ENCODE measurements around the gene IGSF9.

IGSF9 gene

DNA sequence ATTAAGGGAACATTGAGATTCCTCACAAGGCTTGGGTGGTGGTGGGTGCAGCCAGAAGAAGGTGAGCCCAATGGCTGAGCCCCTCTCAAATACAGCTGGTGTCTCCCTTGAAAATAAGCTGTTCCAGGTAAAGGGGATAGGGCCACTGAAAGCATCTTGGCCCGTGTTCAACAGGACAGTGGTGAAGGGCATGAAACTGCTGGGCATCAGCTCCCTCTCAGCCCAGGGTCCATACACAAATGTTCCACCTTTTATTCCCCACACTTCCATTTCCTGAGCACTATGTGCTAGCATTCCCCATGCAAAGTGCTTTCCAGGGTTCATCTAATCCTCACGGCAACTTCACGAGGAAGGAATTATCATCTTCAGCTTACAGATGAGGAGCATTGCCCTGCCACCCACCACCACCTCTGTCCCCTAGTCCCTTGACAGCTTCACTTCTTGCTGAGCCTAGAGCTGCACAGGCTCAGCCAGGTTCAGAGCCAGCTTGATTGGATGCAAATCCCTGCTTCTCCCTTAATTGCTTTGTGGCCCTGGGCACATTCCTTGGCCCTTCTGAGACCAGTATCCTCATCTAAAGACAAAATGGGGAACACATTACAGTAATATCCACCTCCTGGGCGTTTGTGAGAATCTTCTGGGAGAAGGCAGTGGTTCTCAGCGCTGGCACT, 29.7 kb downstream of the IGSF9 start:
- TF ChIP-seq EZH2 (IDR thresholded peaks at IDR 0.05; ENCODE audit: borderline replicate concordance, low read length): no peak
- TF ChIP-seq, protein P1, sequence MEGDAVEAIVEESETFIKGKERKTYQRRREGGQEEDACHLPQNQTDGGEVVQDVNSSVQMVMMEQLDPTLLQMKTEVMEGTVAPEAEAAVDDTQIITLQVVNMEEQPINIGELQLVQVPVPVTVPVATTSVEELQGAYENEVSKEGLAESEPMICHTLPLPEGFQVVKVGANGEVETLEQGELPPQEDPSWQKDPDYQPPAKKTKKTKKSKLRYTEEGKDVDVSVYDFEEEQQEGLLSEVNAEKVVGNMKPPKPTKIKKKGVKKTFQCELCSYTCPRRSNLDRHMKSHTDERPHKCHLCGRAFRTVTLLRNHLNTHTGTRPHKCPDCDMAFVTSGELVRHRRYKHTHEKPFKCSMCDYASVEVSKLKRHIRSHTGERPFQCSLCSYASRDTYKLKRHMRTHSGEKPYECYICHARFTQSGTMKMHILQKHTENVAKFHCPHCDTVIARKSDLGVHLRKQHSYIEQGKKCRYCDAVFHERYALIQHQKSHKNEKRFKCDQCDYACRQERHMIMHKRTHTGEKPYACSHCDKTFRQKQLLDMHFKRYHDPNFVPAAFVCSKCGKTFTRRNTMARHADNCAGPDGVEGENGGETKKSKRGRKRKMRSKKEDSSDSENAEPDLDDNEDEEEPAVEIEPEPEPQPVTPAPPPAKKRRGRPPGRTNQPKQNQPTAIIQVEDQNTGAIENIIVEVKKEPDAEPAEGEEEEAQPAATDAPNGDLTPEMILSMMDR (IDR thresholded peaks at IDR 0.05; ENCODE audit: low read length): no peak
- Histone ChIP-seq H2AFZ (ENCODE audit: low read length) (no peak overlapping the region), H3K9me3 (ENCODE audit: low read length) (no peaks in the 10 kb centered on the region), H3F3A (ENCODE audit: insufficient read depth, low read length) (no peaks in the 10 kb centered on the region), H3K27me3 (ENCODE audit: insufficient read depth, low read length) (no peaks in the 10 kb centered on the region), H3K79me2 (ENCODE audit: insufficient read depth, low read length) (no peaks in the 10 kb centered on the region), H3K9me2 (ENCODE audit: low read depth, low read length) (no peaks in the 10 kb centered on the region), H4K20me1 (ENCODE audit: insufficient read depth, low read length) (no peaks in the 10 kb centered on the region), H3K4me1 (ENCODE audit: insufficient read depth, low read length, severe bottlenecking) (peaks cover 12% of the 10 kb centered on the region), H3K36me3 (ENCODE audit: insufficient read depth, low read length) (peaks cover 29% of the 10 kb centered on the region; the same call in 1 of the 2 replicates), H3K4me2 (ENCODE audit: low read length) (no peak overlapping the region), H3K27ac (ENCODE audit: low read depth, low read length, poor library complexity, severe bottlenecking) (no peak overlapping the region), H3K4me3 (ENCODE audit: low read depth, low read length, poor library complexity, severe bottlenecking) (no peak overlapping the region), H3K9ac (ENCODE audit: low read length) (no peak overlapping the region)

DNA sequence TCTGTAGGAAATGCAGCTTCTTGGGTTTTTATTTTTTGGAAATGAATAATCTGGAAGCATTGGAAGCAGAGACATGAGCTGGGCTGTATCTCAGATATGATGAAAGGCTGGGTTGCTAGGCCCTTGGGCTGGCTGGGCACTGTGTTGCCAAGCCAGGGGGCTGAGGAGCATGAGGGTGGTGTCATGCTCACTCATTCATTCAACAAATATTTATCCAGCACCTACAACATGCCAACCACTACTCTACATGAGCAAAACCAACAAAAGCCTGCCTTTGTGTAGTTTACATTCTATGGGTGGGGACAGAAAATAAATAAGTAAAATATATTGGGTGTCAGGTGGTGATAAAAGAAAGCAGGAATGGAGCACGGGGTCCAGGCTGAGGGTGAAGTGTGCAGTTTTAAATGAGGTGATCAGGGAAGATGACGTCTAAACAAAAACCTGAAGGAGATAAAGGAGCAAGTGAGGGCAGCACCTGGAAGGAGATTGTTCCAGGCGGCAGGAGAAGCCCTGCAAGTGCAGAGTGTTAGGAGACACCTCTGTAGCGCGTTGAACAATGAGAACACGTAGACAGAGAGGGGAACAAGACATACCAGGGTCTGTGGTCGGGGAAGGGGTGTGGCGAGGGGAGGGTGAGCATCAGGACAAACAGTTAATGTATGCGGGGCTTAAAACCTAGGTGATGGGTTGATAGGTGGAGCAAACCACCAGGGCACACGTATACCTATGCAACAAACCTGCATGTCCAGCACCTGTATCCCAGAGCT, 31.0 kb downstream of the IGSF9 start:
- Histone ChIP-seq H4K20me1 (ENCODE audit: insufficient read depth, low read length) (no peaks in the 10 kb centered on the region), H3K4me2 (ENCODE audit: low read length) (no peak overlapping the region), H3K79me2 (ENCODE audit: insufficient read depth, low read length) (no peaks in the 10 kb centered on the region), H3K4me3 (ENCODE audit: low read depth, low read length, poor library complexity, severe bottlenecking) (no peak overlapping the region), H3K27ac (ENCODE audit: low read depth, low read length, poor library complexity, severe bottlenecking) (no peak overlapping the region), H3K9me2 (ENCODE audit: low read depth, low read length) (no peaks in the 10 kb centered on the region), H3K36me3 (ENCODE audit: insufficient read depth, low read length) (peaks cover 17% of the 10 kb centered on the region; the same call in 1 of the 2 replicates), H3K9ac (ENCODE audit: low read length) (no peak overlapping the region), H3F3A (ENCODE audit: insufficient read depth, low read length) (no peaks in the 10 kb centered on the region), H2AFZ (ENCODE audit: low read length) (no peak overlapping the region), H3K9me3 (ENCODE audit: low read length) (no peaks in the 10 kb centered on the region), H3K27me3 (ENCODE audit: insufficient read depth, low read length) (no peaks in the 10 kb centered on the region), H3K4me1 (ENCODE audit: insufficient read depth, low read length, severe bottlenecking) (peaks cover 22% of the 10 kb centered on the region)
- TF ChIP-seq, protein P1 (IDR thresholded peaks at IDR 0.05; ENCODE audit: low read length): no peak
- TF ChIP-seq EZH2 (IDR thresholded peaks at IDR 0.05; ENCODE audit: borderline replicate concordance, low read length): no peak

DNA sequence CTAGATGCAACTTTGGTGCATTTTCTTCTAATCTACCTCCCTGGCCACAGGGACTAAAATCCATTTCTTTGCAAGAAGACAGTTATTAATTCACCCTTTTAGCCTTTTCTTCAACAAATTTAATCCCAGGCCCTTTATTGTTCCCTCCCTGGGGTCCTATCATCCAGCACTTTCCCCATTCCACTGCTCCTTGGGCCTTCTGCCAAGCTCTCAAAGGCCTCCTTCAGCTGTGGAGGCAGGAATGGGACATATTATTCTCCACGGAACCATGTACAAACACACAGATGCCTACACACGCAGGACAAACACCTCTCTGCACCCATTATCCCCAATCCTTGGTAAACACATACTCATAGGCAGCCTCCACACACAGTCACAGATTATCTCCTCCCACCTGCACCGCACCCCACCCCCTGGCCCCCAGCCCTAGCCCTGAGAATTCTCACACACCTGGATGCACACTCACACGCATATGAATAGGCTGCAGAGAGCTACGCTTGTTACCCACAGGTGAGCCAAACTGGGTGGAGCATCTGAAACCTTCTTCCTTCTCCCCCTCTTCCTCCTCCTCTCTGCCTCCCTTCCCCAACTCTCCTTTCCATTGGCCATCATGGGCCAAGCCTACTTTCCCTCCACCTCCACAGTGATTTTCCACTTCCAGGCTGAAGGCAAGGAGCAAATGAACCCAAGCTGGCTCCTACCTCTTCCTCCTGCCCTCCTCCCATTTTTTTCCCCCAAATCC, 31.8 kb downstream of the IGSF9 start:
- peaks cover 22% of the 10 kb centered on the region for H3K4me1 ChIP-seq (ENCODE audit: insufficient read depth, low read length, severe bottlenecking)
- H3K27me3 ChIP-seq (ENCODE audit: insufficient read depth, low read length): no peaks in the 10 kb centered on the region
- no peak overlapping the region for H2AFZ ChIP-seq (ENCODE audit: low read length)
- H3K36me3 ChIP-seq (ENCODE audit: insufficient read depth, low read length): peaks cover 9% of the 10 kb centered on the region; the same call in 1 of the 2 replicates
- no peaks in the 10 kb centered on the region for H3K79me2 ChIP-seq (ENCODE audit: insufficient read depth, low read length)
- no peak overlapping the region for H3K4me2 ChIP-seq (ENCODE audit: low read length)
- no peaks in the 10 kb centered on the region for H4K20me1 ChIP-seq (ENCODE audit: insufficient read depth, low read length)
- H3K27ac ChIP-seq (ENCODE audit: low read depth, low read length, poor library complexity, severe bottlenecking): no peak overlapping the region
- no peak overlapping the region for H3K4me3 ChIP-seq (ENCODE audit: low read depth, low read length, poor library complexity, severe bottlenecking)
- no peak for TF ChIP-seq EZH2 (IDR thresholded peaks at IDR 0.05; ENCODE audit: borderline replicate concordance, low read length)
- no peak overlapping the region for H3K9ac ChIP-seq (ENCODE audit: low read length)
- no peaks in the 10 kb centered on the region for H3K9me3 ChIP-seq (ENCODE audit: low read length)
- H3K9me2 ChIP-seq (ENCODE audit: low read depth, low read length): no peaks in the 10 kb centered on the region
- H3F3A ChIP-seq (ENCODE audit: insufficient read depth, low read length): no peaks in the 10 kb centered on the region
